ENCODE data around the gene ATP2B2.

- TF ChIP-seq CTCF (IDR thresholded peaks at IDR 0.05; ENCODE audit: poor library complexity) (no peak), EZH2 (IDR thresholded peaks at IDR 0.05; ENCODE audit: borderline replicate concordance) (no peak)
Measured at GRCh38 chr3:10454907-10455544, 50.4 kb downstream of the ATP2B2 start.
